GM18505 (cell line): ENCODE data around the gene PLBD1.

Experiments used
- ATAC-seq: cut with Tn5 transposase; IDR thresholded peaks from one replicate; pipeline ENCODE4 v1.9.1; 2021; ENCODE audit not compliant: unreplicated experiment
- POLR2A ChIP-seq: IDR thresholded peaks from 4 replicates; pipeline ENCODE4 v1.6.1; 2011; ENCODE audit warnings: borderline replicate concordance; ENCODE audit not compliant: insufficient read depth, insufficient read length; ENCODE audit errors: extremely low read depth

The PLBD1 gene

GRCh38 chr12:14567351-14568162, at the start of gene PLBD1:
PLBD1 (minus strand) TSS chr12:14567883; CDS start chr12:14567696, 187 bp downstream.
- TF ChIP-seq POLR2A: no peak
- peak; percentile 60 for ATAC-seq

- no peak for TF ChIP-seq POLR2A
- ATAC-seq: peak; percentile 52
Measured at GRCh38 chr12:14614704-14615121, 47.0 kb upstream of the PLBD1 start.

- peak; percentile 21 for TF ChIP-seq POLR2A
- ATAC-seq: peak; percentile 94
Measured at GRCh38 chr12:14613718-14614117, 46.0 kb upstream of the PLBD1 start.

- no peak for TF ChIP-seq POLR2A
- ATAC-seq: no peak
Measured at GRCh38 chr12:14612898-14613445, 45.3 kb upstream of the PLBD1 start.

- no peak for TF ChIP-seq POLR2A
- no peak for ATAC-seq
Measured at GRCh38 chr12:14612250-14612649, 44.6 kb upstream of the PLBD1 start.

GRCh38 chr12:14611640-14612203, 44.0 kb upstream of the PLBD1 start:
- ATAC-seq: no peak
- TF ChIP-seq POLR2A: no peak

- no peak for ATAC-seq
- TF ChIP-seq POLR2A: no peak
Measured at GRCh38 chr12:14607568-14607967, 39.9 kb upstream of the PLBD1 start.

- TF ChIP-seq POLR2A: no peak
- ATAC-seq: no peak
Measured at GRCh38 chr12:14605401-14605989, 37.8 kb upstream of the PLBD1 start.

GRCh38 chr12:14601692-14602478, 34.2 kb upstream of the PLBD1 start:
- no peak for ATAC-seq
- TF ChIP-seq POLR2A: no peak

GRCh38 chr12:14597480-14597879, 29.8 kb upstream of the PLBD1 start:
- no peak for ATAC-seq
- no peak for TF ChIP-seq POLR2A

- ATAC-seq: no peak
- no peak for TF ChIP-seq POLR2A
Measured at GRCh38 chr12:14591719-14592118, 24.0 kb upstream of the PLBD1 start.

GRCh38 chr12:14589169-14590004, 21.7 kb upstream of the PLBD1 start:
- ATAC-seq: no peak
- no peak for TF ChIP-seq POLR2A
